Muscle layer of colon (tissue), 2 donors: ENCODE measurements around the gene MYOD1.

Source experiments
- H3K27ac ChIP-seq: one replicate; pipeline ENCODE4 v1.7.0; 2013; ENCODE audit warnings: low read depth, mild to moderate bottlenecking, low read length, moderate library complexity
- H3K27me3 ChIP-seq, 2 donors: one replicate each; pipeline ENCODE4 v1.7.0; 2013; ENCODE audit warnings: low read length in 2 of 2, mild to moderate bottlenecking in 2 of 2; ENCODE audit not compliant: insufficient read depth in 2 of 2, control insufficient read depth in 1 of 2
- H3K36me3 ChIP-seq: one replicate; pipeline ENCODE4 v1.7.0; 2013; ENCODE audit warnings: mild to moderate bottlenecking, low read length; ENCODE audit not compliant: insufficient read depth
- H3K4me1 ChIP-seq: one replicate; pipeline ENCODE4 v1.7.0; 2013; ENCODE audit warnings: mild to moderate bottlenecking, low read length; ENCODE audit not compliant: insufficient read depth
- H3K4me3 ChIP-seq, 2 donors: one replicate each; pipeline ENCODE4 v1.7.0; 2013; ENCODE audit warnings: low read length in 2 of 2, low read depth in 1 of 2, mild to moderate bottlenecking in 1 of 2, moderate library complexity in 1 of 2
- H3K9ac ChIP-seq: one replicate; pipeline ENCODE4 v1.7.0; 2013; ENCODE audit warnings: low read length
- H3K9me3 ChIP-seq: one replicate; pipeline ENCODE4 v1.7.0; 2013; ENCODE audit warnings: mild to moderate bottlenecking, low read length
- donor health status: abdominal sarcoma.
- donor health status: Adenocarcinoma of cecum.

Gene MYOD1

GRCh38 chr11:17711836-17712235 is 7.5 kb upstream of the MYOD1 start:
- H3K9ac ChIP-seq, result no peak overlapping the region
- no peaks in the 10 kb centered on the region for H3K4me1 ChIP-seq
- no peaks in the 10 kb centered on the region for H3K9me3 ChIP-seq
- H3K4me3 ChIP-seq, result no peak overlapping the region
- H3K27ac ChIP-seq, result no peak overlapping the region
- H3K27me3 ChIP-seq, result peaks cover 0 to 6% of the 10 kb centered on the region in 2 donors
- H3K36me3 ChIP-seq, result no peaks in the 10 kb centered on the region

- Histone ChIP-seq H3K36me3 (no peaks in the 10 kb centered on the region), H3K27ac (no peak overlapping the region), H3K9ac (no peak overlapping the region), H3K4me3 (no peak overlapping the region), H3K4me1 (no peaks in the 10 kb centered on the region), H3K27me3 (peaks cover 4 to 12% of the 10 kb centered on the region in 2 donors), H3K9me3 (no peaks in the 10 kb centered on the region)
Measured at GRCh38 chr11:17713851-17714250, 5.5 kb upstream of the MYOD1 start.

GRCh38 chr11:17714356-17714854 is 5.0 kb upstream of the MYOD1 start:
- H3K9ac ChIP-seq, result no peak overlapping the region
- H3K4me3 ChIP-seq, result no peak overlapping the region
- H3K4me1 ChIP-seq, result no peaks in the 10 kb centered on the region
- no peak overlapping the region for H3K27ac ChIP-seq
- peaks cover 4 to 17% of the 10 kb centered on the region in 2 donors for H3K27me3 ChIP-seq
- no peaks in the 10 kb centered on the region for H3K36me3 ChIP-seq
- no peaks in the 10 kb centered on the region for H3K9me3 ChIP-seq

- Histone ChIP-seq H3K4me3 (no peak overlapping the region), H3K27me3 (peaks cover 4 to 17% of the 10 kb centered on the region in 2 donors), H3K4me1 (no peaks in the 10 kb centered on the region), H3K9me3 (no peaks in the 10 kb centered on the region), H3K27ac (no peak overlapping the region), H3K9ac (no peak overlapping the region), H3K36me3 (no peaks in the 10 kb centered on the region)
Measured at GRCh38 chr11:17714870-17715269, 4.5 kb upstream of the MYOD1 start.

GRCh38 chr11:17716807-17717206 is 2.6 kb upstream of the MYOD1 start:
- Histone ChIP-seq H3K27ac (no peak overlapping the region), H3K9me3 (no peaks in the 10 kb centered on the region), H3K4me3 (no peak overlapping the region), H3K9ac (no peak overlapping the region), H3K27me3 (peaks cover 10 to 36% of the 10 kb centered on the region in 2 donors), H3K4me1 (no peaks in the 10 kb centered on the region), H3K36me3 (no peaks in the 10 kb centered on the region)

- Histone ChIP-seq H3K27me3 (peaks cover 17 to 48% of the 10 kb centered on the region in 2 donors), H3K4me1 (no peaks in the 10 kb centered on the region), H3K4me3 (no peak overlapping the region), H3K9me3 (no peaks in the 10 kb centered on the region), H3K27ac (no peak overlapping the region), H3K36me3 (no peaks in the 10 kb centered on the region), H3K9ac (no peak overlapping the region)
Measured at GRCh38 chr11:17718015-17718414, 1.4 kb upstream of the MYOD1 start.

- Histone ChIP-seq H3K27me3 (peaks cover 17 to 53% of the 10 kb centered on the region in 2 donors), H3K36me3 (no peaks in the 10 kb centered on the region), H3K27ac (no peak overlapping the region), H3K9me3 (no peaks in the 10 kb centered on the region), H3K9ac (no peak overlapping the region), H3K4me1 (no peaks in the 10 kb centered on the region), H3K4me3 (no peak overlapping the region)
Measured at GRCh38 chr11:17718510-17718962, 835 bp upstream of the MYOD1 start.

- no peaks in the 10 kb centered on the region for H3K4me1 ChIP-seq
- no peak overlapping the region for H3K9ac ChIP-seq
- no peak overlapping the region for H3K27ac ChIP-seq
- no peak overlapping the region for H3K4me3 ChIP-seq
- peaks cover 17 to 55% of the 10 kb centered on the region in 2 donors for H3K27me3 ChIP-seq
- no peaks in the 10 kb centered on the region for H3K36me3 ChIP-seq
- H3K9me3 ChIP-seq, result no peaks in the 10 kb centered on the region
Measured at GRCh38 chr11:17719938-17720795, 796 bp downstream of the MYOD1 start.

GRCh38 chr11:17720796-17721171 is 1.4 kb downstream of the MYOD1 start:
- Histone ChIP-seq H3K4me1 (no peaks in the 10 kb centered on the region), H3K9ac (no peak overlapping the region), H3K27ac (no peak overlapping the region), H3K27me3 (peaks cover 17 to 55% of the 10 kb centered on the region in 2 donors), H3K4me3 (no peak overlapping the region), H3K36me3 (no peaks in the 10 kb centered on the region), H3K9me3 (no peaks in the 10 kb centered on the region)

- no peaks in the 10 kb centered on the region for H3K9me3 ChIP-seq
- no peak overlapping the region for H3K9ac ChIP-seq
- no peak overlapping the region for H3K27ac ChIP-seq
- H3K4me1 ChIP-seq, result no peaks in the 10 kb centered on the region
- peaks cover 17 to 55% of the 10 kb centered on the region in 2 donors for H3K27me3 ChIP-seq
- H3K36me3 ChIP-seq, result no peaks in the 10 kb centered on the region
- no peak overlapping the region for H3K4me3 ChIP-seq
Measured at GRCh38 chr11:17721242-17721999, 2.0 kb downstream of the MYOD1 start.

GRCh38 chr11:17722000-17722643 is 2.8 kb downstream of the MYOD1 start:
- no peak overlapping the region for H3K27ac ChIP-seq

More at GRCh38 chr11:17722000-17722643, 2.8 kb downstream of the MYOD1 start:
- Histone ChIP-seq H3K4me3 (no peak overlapping the region), H3K36me3 (no peaks in the 10 kb centered on the region), H3K9me3 (no peaks in the 10 kb centered on the region), H3K4me1 (no peaks in the 10 kb centered on the region), H3K27me3 (peaks cover 17 to 55% of the 10 kb centered on the region in 2 donors), H3K9ac (no peak overlapping the region)
